HG03469 (cell line): ENCODE results near the gene VAMP8.
"Not testable (repeated sequence)": the region's sequence is repeated elsewhere in the genome, so short reads cannot be mapped to it uniquely, and the experiment has no call there.

Experiments
- ATAC-seq: cut with Tn5 transposase; IDR thresholded peaks from one replicate; pipeline ENCODE4 v1.9.1; 2021; ENCODE audit warnings: mild to moderate bottlenecking, moderate library complexity, moderate number of reproducible peaks; ENCODE audit not compliant: unreplicated experiment

VAMP8 gene

DNA sequence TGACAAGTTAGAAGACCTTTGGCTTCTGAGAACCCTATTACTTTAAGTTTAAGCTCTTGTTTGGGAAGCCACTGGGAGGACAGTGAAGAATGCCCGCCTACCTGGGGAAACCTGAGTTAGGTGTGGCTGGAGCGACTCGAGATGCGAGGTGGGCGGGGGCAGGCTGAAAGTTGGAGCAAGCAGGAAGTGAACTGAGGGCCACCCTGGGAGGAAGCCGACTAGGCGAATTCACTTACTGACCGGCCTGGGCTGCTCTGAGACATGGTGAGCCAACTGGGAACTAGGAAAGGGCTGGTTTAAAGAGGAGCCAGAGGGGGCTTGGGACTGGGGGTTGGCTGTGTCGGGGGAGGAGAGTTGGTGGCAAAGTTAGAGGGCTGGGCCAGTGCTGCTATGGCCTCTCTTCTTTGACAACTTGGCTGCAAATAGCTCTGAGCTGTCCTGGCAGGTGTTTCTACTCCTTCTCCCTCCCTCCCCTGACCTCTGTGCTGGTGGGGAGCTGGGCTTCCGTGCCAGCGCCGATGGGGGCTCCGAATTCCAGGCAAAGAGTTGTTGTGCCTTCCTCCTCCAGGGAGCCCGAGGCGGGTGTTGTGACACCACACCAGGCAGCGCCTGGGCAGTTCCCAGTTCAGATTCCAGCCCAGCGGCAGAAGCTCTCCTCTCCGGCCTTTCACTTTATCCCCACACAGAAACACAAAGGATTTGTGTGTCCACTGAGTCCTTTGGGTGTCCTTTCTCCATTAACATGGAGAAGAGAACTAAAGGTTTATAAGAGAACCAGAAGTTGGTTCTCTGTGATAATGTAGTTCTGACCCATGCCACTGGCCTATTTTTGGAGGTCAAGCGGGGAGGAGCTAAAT lies at the start of gene VAMP8:
TSS of gene VAMP8 (plus strand) at position 201 of the 857 bp plus-strand sequence. CDS start at position 262, 61 bp downstream.
- peak; percentile 47 for ATAC-seq

DNA sequence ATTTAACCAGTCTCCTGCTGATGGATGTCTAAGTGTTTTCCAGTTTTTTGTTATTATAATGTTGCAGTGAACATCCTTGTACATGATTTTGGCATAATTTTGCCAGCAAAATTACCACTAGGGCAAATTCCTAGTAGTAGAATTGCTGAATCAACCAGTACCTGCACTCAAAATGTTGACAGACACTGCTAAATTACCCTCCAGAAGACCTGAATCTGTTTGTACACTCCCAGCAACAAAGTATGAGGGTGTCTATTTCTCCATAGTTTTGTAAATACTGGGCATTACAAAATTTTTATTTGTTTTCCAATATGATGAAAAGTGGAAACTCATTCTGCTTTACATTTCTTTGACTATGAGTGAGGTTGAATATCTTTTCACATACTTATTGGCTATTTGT lies 49.6 kb upstream of the VAMP8 start:
- ATAC-seq: no peak

DNA sequence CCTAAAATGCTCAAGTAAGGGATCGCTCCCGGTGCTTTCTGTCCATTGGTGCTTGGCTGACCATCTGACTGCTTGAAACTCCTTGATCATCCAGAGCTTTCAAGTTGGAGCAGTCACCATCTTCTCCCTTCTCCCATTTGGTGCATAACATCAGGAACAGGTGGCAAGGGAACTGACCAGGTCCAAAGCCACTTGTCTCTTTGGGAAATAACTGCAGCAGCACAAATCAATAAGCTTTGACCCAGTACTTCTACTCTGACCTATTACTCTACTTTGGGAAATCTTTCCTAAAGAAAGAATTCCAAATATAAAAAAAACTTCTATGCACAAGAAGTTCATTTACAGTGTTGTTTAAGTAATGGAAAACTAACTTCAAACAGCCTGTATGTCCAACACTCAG lies 49.0 kb upstream of the VAMP8 start:
- ATAC-seq: no peak

DNA sequence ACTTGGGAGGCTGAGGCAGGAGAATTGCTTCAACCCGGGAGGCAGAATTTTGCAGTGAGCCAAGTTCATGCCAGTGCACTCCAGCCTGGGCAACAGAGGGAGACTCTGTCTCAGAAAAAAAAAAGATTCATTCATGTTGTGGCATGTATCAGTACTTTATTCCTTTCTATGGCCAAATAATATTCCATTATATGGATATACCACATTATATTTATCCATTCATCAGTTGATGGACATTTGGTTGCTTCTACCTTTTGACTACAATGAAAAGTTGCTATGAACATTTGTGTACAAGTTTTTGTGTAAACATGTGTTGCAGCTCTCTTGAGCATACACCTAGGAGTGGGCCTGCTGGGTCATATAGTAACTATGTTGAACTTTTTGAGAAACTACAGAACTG lies 47.6 kb upstream of the VAMP8 start:
- ATAC-seq: no peak

DNA sequence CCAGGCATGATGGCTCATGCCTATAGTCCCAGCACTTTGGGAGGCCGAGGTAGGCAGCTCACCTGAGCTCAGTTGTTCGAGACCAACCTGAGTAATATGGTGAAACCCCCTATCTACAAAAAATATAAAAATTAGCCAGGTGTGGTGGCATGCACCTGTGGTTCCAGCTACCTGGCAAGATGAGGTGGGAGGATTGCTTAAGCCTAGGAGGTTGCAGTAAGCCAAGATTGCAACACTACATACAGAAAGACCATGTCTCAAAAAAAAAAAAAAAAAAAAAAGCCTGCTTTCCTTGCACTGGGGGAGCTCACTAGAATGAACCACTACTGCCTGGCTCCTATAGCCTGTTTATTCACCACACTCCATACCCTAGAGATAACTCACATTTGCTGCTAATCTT lies 45.8 kb upstream of the VAMP8 start:
- ATAC-seq: no peak

DNA sequence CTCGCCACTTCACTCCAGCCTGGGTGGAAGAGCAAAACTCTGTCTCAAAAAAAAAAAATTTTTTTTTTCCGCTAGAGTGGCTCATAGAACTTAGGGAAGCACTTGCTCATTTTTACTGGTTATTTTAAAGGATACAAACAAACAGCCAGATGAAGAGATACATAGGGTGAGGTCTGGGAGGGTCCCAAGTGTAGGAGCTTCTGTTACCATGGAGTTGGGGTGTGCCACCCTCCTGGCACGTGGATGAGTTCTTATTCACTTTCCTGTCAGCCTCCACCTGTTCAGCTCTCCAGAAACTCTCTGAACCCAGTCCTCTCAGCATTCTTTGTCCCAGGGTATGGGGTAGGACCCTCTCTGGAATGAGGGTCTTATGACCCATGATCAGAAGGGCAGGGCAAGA lies 43.3 kb upstream of the VAMP8 start:
- ATAC-seq: no peak

DNA sequence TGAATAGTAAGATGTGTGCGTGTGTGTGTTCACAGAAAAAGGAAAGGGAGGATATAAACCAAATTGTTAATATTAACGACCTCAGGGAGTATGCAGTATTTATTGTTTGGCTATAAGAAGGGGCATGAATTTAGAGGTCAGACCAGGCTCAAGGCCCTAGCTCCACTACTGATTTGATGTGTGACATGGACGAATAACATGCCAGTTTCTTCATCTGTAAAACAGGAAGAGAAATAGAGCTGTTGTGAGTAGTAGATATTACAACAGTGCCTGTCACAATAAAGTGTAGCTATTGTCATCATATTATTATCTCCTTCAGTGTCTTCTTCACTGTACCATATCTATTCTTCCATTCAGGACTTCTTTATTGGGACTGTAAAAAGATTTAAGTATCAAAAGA lies 42.5 kb upstream of the VAMP8 start:
- no peak for ATAC-seq

DNA sequence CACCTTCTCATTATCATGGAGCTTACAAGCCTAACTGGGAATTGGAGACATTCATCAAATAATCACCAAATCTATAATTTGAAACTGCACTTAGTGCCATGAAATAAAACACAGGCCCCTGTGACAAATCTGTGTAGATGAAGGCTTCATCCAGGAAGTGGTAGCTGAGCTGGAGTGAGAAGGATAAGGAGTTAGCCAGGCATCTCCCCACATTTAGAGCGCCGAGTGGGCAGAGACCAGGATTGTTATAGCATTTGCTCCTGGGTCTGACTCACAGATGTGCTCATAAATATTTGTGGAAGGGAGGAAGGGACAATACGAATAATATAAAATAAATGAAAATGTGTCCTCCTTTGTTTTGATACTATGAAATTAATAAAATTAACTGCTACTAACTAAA lies 40.9 kb upstream of the VAMP8 start:
- ATAC-seq: no peak

DNA sequence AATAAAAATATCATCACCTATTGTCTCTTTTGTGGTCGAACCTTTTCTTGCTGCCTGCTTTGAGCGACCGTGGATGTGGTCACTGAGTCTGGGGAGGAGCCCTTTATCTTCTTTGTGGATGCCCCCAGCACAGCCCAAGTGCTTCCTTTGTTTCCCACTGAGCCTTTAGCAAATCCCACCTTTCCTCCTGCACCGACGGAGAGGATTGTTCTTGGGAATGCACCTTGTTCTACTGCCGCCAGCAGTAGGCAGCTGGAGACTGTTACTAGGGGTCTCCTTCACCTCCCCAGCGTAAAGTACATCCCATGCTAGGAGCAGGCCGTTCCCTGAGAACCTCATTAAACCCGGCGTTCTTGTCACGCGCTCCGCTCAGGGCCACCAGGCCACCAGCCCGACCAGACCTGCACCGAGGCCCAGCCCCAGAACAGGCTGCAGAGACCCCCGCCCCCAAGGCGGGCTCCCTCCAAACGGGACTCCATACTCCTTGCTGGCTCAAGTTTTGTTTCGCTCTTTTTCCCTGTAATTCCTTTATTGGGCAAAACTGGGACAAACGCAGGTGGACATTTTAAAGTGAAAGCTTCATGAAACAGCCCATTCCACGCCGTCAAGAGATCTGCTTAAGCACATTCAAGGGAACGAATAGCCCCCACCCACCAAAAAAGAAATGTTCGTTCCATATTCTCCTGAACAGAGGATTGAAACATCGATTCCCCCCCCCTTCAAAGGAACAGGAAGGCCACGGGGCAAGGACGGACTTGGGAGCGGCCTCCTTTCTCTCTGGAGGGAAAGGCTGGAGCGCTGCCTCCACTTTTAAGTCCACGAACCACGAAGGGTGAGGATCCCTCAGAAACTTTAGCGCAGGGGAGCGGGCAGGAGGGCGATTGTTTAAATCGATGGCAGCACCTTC lies 39.5 kb upstream of the VAMP8 start:
- no peak for ATAC-seq

DNA sequence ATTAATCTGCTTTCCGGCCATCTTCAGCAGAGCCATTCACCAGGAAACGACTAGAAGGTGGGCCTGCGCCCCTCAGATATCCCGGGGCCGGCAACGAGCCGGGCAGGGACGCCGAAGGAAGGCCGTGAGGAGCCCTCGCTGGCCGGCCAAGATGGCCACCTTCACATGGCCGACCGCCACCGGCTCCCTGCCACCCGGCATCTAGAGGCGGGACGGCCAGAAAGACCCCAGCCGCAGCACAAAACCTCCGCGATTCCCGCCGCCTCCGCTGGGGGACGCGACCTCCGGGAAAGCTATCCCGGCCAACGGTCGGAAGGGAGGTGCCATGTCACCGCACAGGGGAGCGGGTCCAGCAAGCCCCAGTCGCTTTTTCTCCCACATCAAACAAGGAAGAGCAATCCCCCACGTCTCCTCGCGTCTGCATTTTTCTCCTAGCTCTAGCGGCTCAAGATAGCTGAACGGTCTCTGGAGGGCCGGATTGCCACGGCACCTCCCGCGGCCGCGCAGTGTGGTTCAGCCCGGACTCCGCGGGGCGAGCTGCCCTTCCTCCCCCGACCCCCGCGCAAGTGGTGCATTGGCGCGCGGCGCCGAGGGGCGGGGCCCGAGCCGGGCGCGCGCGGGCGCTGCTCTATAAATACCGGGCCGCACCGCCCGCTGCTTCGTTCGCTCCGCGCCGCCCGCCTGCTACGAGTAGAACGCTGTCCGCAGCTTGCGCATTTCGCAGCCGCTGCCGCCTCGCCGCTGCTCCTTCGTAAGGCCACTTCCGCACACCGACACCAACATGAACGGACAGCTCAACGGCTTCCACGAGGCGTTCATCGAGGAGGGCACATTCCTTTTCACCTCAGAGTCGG lies 38.7 kb upstream of the VAMP8 start, which contains the start of gene MAT2A:
TSS of gene MAT2A (plus strand) at position 662 of the 854 bp plus-strand sequence. CDS start at position 782, 120 bp downstream.
- ATAC-seq: peak; percentile 42

DNA sequence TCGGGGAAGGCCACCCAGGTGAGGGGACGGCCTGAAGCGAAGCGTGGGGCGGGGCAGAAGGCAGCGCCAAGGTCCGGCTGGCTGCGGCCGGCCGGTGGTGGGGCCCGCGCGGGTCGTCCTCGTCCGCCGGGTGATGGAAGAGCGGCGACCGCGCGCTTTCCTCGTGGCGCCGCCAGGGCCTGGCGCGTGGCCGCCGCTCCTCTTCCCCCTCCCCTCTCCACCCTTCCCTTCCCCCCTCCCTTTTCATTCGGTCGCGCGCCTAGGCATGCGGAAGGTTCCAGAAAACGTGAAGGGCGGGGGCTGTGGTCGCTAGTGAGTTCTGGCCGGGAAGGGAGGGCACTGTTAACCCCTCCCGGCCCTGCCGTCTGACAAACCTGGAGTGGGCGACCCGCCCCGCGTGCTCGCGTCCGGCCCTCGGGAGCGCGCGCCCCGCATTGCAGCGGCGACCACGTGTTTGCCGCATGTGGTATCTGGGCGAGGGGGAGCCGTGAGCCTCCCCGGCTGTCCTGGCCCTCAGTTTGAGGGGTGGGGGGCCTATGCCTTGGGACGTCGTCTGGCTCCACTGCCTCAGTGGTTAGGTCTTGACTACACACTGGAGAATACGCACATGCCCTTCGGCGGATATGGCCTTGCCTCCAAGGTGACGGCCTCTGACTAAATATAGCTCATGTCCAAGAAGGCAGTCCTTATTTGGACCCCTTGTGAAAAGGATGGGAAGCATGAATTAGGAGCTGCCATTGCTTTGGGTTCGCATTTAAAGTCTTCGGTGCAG lies 37.8 kb upstream of the VAMP8 start:
- peak; percentile 21 for ATAC-seq

DNA sequence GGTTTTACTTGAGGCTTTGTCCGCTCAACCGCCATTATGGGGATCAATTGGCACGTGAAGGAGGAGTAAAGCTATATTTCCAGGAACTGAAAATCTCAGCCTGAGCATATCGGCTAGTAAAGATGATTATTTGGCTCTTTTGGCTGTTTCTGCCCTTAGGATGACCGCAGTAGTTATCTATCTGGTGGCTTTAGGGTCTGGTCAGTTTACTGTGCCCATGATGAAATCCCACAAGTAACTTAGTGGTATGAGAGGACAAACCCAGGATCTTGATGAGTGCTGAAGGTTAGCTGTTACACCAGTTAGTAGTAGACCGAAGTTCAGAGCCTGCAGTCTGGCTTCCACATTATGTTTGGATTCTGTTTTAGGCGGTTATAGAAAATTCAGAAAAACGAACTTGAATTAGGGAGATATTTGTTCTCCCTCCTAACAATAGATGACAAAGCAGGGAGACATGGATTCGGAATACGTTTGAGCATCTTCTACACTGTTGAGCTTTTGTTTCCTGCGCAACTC lies 37.2 kb upstream of the VAMP8 start:
- ATAC-seq: no peak

DNA sequence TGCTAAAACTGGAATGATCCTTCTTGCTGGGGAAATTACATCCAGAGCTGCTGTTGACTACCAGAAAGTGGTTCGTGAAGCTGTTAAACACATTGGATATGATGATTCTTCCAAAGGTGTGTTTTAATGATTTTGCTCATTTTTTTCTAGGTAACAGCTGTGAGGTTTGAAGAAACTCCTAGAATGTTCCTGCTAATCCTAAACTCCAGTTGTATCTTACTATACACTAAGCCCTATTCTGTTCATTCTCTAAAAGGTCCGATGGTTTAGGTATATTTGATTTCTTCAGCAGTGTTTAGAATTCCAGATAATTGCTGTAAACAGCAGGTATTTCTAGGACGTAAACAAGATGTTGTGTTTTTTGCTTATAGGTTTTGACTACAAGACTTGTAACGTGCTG lies 36.1 kb upstream of the VAMP8 start:
- no peak for ATAC-seq

DNA sequence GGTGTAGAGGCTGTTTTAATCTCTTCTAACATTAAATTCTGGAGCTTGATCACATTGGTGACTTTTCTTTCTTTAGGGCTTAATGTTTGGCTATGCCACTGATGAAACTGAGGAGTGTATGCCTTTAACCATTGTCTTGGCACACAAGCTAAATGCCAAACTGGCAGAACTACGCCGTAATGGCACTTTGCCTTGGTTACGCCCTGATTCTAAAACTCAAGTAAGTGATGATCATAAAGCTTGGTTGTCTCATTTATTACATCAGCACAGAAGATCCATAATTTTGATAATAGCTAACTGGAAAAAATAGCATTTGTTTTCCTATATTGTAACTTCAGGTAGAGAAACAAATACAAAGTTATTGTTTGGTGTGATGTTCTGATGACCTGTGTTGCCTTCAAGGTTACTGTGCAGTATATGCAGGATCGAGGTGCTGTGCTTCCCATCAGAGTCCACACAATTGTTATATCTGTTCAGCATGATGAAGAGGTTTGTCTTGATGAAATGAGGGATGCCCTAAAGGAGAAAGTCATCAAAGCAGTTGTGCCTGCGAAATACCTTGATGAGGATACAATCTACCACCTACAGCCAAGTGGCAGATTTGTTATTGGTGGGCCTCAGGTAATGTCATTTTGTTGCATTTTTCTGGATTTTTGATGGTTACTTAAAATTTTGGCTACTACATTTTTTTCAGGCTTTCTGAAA lies 35.5 kb upstream of the VAMP8 start:
- no peak for ATAC-seq

DNA sequence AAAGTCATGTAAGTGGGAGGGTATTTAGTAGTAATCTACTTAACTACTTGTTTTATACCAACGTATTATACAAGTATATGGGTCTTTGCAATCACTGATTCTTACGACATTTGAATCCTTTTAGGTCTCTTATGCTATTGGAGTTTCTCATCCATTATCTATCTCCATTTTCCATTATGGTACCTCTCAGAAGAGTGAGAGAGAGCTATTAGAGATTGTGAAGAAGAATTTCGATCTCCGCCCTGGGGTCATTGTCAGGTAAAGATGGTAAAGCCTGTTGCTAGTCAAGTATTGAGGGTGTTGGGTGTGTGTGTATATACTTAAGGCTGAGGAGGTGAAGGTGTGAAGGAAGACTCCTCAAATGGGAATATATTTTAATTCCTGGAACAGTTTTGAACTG lies 34.6 kb upstream of the VAMP8 start:
- no peak for ATAC-seq

DNA sequence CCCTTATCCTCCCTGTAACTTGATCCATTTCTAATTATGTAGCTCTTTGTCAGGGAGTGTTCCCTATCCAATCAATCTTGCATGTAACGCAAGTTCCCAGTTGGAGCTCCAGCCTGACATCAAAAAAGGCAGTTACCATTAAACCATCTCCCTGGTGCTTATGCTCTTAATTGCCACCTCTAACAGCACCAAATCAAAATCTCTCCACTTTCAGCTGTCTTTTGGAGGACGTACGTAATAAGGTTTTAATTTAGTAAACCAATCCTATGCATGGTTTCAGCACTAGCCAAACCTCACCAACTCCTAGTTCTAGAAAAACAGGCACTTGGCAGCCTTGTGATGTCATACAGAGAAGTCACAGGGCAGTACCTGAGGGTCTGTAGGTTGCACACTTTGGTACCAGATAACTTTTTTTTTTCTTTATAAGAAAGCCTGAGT lies 33.1 kb upstream of the VAMP8 start:
- ATAC-seq: not testable (repeated sequence)

DNA sequence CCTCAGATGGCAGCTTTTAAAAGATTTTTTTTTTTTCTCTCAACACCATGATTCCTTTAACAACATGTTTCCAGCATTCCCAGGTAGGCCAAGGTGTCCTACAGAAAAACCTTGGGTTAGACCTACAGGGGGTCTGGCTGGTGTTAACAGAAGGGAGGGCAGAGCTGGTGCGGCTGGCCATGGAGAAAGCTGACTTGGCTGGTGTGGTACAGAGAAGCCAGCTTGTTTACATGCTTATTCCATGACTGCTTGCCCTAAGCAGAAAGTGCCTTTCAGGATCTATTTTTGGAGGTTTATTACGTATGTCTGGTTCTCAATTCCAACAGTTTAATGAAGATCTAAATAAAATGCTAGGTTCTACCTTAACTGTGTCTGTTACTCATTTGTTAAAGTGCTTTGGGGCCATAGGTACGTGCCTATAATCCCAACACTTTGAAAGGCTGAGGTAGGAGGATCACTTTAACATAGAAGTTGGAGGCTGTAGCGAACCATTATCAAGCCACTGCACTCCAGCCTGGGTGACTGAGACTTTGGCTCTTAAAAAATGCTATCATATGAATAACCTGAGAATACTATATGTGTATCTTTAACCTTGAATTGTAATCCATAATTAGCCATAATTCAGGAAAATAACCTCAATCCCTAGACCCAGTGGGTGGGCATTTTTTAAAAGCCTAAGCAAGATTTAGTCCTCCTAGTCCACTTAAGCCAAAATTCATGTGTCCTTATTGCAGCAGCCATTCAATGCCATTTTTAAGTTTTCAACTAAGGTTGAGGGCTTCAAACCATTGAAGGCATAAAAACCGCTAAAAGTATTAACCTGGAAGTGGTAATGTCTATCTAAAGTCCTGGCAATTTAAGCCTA lies 32.2 kb upstream of the VAMP8 start:
- not testable (repeated sequence) for ATAC-seq

DNA sequence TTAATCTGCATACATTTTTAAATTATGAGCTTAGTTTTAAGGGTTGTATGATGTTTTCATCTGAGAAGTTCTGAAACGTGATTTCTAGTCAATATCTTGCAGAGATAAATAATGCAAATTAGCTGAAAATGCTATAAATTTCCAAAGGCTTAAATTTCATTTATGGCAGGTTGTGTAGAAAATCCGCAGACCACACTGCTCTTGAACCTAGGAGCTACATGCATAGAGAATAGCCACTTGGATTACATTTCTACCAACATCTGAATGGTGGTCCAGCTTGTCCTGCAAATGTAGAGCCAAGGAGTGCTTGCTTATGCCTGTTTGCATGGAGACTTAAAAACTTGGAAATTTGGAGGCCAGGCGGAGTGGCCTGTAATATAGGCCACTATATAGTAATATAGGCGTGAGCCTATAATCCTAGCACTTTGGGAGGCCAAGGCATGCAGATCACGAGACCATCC lies 31.6 kb upstream of the VAMP8 start:
- ATAC-seq: no peak
